OCI-LY7 (cell line): ENCODE data around the gene MLYCD. TPM values are rescaled to one million over a fixed set of nuclear protein-coding genes. Genes with fewer than 3 reads are reported as not detected.

Experiments used
- BruUV-seq: library from RNA; stranded (reverse); fragments of 400-500 nt; replicated peaks from 2 replicates; lab custom pipeline; 2021; lab: Mats Ljungman, UMichigan
- CTCF ChIA-PET: fragments of 300-600 bp; sonication (Branson Sonifier 250); formaldehyde crosslinking; loops from one replicate; lab custom pipeline; 2022; ENCODE audit warnings: antibody characterized with exemption; ENCODE audit not compliant: unreplicated experiment; lab: Charles Lee
- POLR2A ChIA-PET: fragments of 300-600 bp; sonication (Branson Sonifier 250); formaldehyde crosslinking; loops from one replicate; lab custom pipeline; 2022; ENCODE audit warnings: antibody characterized with exemption; lab: Charles Lee
- DNase-seq: peaks from one replicate; pipeline ENCODE4 v3.0.0-alpha.2; 2015; ENCODE audit warnings: low spot score
- H2AFZ ChIP-seq: fragments of 200-600 bp; sonication (generic), shearing (Covaris generic); 2 replicates; pipeline ENCODE4 v1.6.1; 2014; ENCODE audit warnings: mild to moderate bottlenecking, antibody characterized with exemption, low read length, moderate library complexity
- H3K27ac ChIP-seq: fragments of 200-600 bp; sonication (generic); 2 replicates; pipeline ENCODE4 v1.5.1; 2014; ENCODE audit warnings: mixed run types, low read depth, mild to moderate bottlenecking, moderate library complexity, low read length, inconsistent platforms; ENCODE audit not compliant: poor library complexity, severe bottlenecking
- H3K36me3 ChIP-seq: fragments of 200-600 bp; sonication (generic); 2 replicates; pipeline ENCODE4 v1.6.1; 2014; ENCODE audit warnings: mild to moderate bottlenecking, antibody characterized with exemption, low read length, moderate library complexity, mixed read lengths; ENCODE audit not compliant: insufficient read depth
- H3K4me1 ChIP-seq: fragments of 200-600 bp; sonication (generic); 2 replicates; pipeline ENCODE4 v1.5.1; 2014; ENCODE audit warnings: mild to moderate bottlenecking, low read length; ENCODE audit not compliant: insufficient read depth, poor library complexity, severe bottlenecking
- H3K4me2 ChIP-seq: fragments of 200-600 bp; sonication (generic); 2 replicates; pipeline ENCODE4 v1.6.1; 2014; ENCODE audit warnings: mild to moderate bottlenecking, low read length
- H3K4me3 ChIP-seq: fragments of 200-600 bp; sonication (generic); 2 replicates; pipeline ENCODE4 v1.5.1; 2014; ENCODE audit warnings: mild to moderate bottlenecking, low read depth, low read length; ENCODE audit not compliant: poor library complexity, severe bottlenecking
- H3K79me2 ChIP-seq: fragments of 200-600 bp; sonication (generic); 2 replicates; pipeline ENCODE4 v1.6.1; 2016; ENCODE audit warnings: low read depth, mild to moderate bottlenecking, low read length, moderate library complexity, mixed read lengths; ENCODE audit not compliant: insufficient read depth
- H3K9me2 ChIP-seq: fragments of 200-600 bp; sonication (generic); 2 replicates; pipeline ENCODE4 v1.6.1; 2016; ENCODE audit warnings: mild to moderate bottlenecking, low read length, mixed read lengths; ENCODE audit not compliant: insufficient read depth
- H3K9me3 ChIP-seq: fragments of 200-600 bp; sonication (generic); 2 replicates; pipeline ENCODE4 v1.6.1; 2014; ENCODE audit warnings: mild to moderate bottlenecking, mixed run types, low read length, mixed read lengths
- H4K20me1 ChIP-seq: fragments of 200-600 bp; sonication (generic); 2 replicates; pipeline ENCODE4 v1.6.1; 2014; ENCODE audit warnings: mild to moderate bottlenecking, antibody characterized with exemption, low read length, moderate library complexity, mixed read lengths; ENCODE audit not compliant: insufficient read depth
- EZH2phosphoT487 ChIP-seq: fragments of 200-600 bp; sonication (generic); IDR thresholded peaks from 2 replicates; pipeline ENCODE4 v1.6.1; 2018; ENCODE audit warnings: low read depth, borderline replicate concordance, mild to moderate bottlenecking, mixed run types, antibody characterized with exemption, low read length, moderate library complexity, mixed read lengths
- intact Hi-C: fragments of 100-400 bp; cut with micrococcal nuclease; formaldehyde crosslinking; loops from one replicate; pipeline ENCODE4 v1.10.0; 2022; ENCODE audit not compliant: unreplicated experiment
- total RNA-seq, 2 experiments: library from RNA; depleted of rRNA in 1 of 2; stranded (reverse); fragments of >200 nt in 1 of 2; shearing (Covaris generic) in 1 of 2; gene quantifications; 2 replicates each; pipeline ENCODE4 v1.2.3, GENCODE V29; 2014 to 2022
- TF ChIP-seq, protein P1 (sequence below): fragments of 200-600 bp; sonication (generic); conservative IDR thresholded peaks from 2 replicates; pipeline ENCODE4 v1.5.1; 2014; ENCODE audit warnings: mild to moderate bottlenecking, antibody characterized with exemption, low read length, moderate library complexity, mixed read lengths

Gene MLYCD
- total RNA-seq, 2 experiments from 2014 or later = 3.5 to 10.9 TPM

DNA sequence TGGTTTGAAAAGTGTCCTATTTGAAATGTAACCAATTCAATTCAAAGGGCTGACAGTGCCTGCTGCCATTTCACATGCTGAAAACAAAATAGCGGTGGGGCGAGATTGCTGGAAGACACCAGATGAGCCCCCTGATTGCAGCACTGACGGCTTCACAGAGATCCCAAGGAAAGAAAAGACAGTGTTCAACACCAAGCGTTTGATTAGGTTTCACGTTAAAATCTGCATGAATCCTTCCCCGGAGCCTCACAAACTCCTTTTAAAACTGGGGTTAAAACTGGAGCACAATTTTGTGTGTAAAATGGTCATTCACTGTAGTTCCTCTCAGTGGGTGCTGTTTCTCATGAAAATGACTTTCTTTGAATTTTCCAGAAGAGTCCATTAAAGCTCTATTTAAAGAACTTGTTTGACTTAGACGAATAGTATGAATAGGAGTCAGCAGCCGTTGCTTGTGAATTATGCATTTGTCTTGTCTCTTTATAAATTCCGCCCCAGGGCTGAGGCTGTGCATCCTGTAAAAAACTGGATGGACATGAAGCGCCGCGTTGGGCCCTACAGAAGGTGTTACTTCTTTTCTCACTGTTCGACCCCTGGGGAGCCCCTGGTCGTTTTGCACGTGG lies 8.8 kb downstream of the MLYCD start:
- BruUV-seq = no TSS peak
- no peaks in the 10 kb centered on the region for H3K9me2 ChIP-seq
- POLR2A ChIA-PET = no interaction called here
- no peak for DNase-seq
- intact Hi-C loops = no loop called here
- H3K4me2 ChIP-seq = no peak overlapping the region
- H3K9me3 ChIP-seq = no peaks in the 10 kb centered on the region
- H3K36me3 ChIP-seq = peaks cover 20% of the 10 kb centered on the region
- no peak overlapping the region for H3K27ac ChIP-seq
- H3K79me2 ChIP-seq = no peaks in the 10 kb centered on the region
- TF ChIP-seq, protein P1, sequence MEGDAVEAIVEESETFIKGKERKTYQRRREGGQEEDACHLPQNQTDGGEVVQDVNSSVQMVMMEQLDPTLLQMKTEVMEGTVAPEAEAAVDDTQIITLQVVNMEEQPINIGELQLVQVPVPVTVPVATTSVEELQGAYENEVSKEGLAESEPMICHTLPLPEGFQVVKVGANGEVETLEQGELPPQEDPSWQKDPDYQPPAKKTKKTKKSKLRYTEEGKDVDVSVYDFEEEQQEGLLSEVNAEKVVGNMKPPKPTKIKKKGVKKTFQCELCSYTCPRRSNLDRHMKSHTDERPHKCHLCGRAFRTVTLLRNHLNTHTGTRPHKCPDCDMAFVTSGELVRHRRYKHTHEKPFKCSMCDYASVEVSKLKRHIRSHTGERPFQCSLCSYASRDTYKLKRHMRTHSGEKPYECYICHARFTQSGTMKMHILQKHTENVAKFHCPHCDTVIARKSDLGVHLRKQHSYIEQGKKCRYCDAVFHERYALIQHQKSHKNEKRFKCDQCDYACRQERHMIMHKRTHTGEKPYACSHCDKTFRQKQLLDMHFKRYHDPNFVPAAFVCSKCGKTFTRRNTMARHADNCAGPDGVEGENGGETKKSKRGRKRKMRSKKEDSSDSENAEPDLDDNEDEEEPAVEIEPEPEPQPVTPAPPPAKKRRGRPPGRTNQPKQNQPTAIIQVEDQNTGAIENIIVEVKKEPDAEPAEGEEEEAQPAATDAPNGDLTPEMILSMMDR = no peak
- no peak for TF ChIP-seq EZH2phosphoT487
- no peaks in the 10 kb centered on the region for H4K20me1 ChIP-seq
- CTCF ChIA-PET = no interaction called here
- H2AFZ ChIP-seq = no peak overlapping the region
- no peaks in the 10 kb centered on the region for H3K4me1 ChIP-seq
- no peak overlapping the region for H3K4me3 ChIP-seq

DNA sequence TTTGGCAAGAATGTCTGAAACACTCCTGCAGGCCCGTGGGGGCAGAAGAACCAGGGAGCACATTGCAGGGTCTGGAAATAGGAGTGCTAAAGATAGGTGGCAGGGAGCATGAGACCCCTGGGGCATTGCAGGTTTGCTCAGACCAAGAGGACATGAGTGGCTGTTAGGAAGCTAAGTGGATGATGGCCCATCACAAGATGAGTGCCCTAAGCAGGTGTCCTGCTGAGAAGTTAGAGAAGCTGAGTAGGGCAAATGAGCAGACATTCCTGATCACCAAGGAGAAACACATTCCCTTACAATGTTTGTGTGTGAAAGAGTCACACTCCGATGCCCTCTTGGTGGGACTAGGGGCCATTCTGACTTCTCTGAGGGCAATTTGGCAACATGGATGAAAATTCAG lies 9.9 kb downstream of the MLYCD start:
- intact Hi-C loops = no loop called here
- H3K4me1 ChIP-seq = no peaks in the 10 kb centered on the region
- no peak overlapping the region for H3K27ac ChIP-seq
- H3K4me2 ChIP-seq = no peak overlapping the region
- no peak overlapping the region for H3K4me3 ChIP-seq
- POLR2A ChIA-PET = no interaction called here
- peaks cover 24% of the 10 kb centered on the region for H3K36me3 ChIP-seq
- no peaks in the 10 kb centered on the region for H3K9me3 ChIP-seq
- no peaks in the 10 kb centered on the region for H4K20me1 ChIP-seq
- TF ChIP-seq EZH2phosphoT487 = no peak
- H3K79me2 ChIP-seq = no peaks in the 10 kb centered on the region
- H2AFZ ChIP-seq = no peak overlapping the region
- BruUV-seq = no TSS peak
- CTCF ChIA-PET = no interaction called here
- DNase-seq = no peak
- H3K9me2 ChIP-seq = no peaks in the 10 kb centered on the region

DNA sequence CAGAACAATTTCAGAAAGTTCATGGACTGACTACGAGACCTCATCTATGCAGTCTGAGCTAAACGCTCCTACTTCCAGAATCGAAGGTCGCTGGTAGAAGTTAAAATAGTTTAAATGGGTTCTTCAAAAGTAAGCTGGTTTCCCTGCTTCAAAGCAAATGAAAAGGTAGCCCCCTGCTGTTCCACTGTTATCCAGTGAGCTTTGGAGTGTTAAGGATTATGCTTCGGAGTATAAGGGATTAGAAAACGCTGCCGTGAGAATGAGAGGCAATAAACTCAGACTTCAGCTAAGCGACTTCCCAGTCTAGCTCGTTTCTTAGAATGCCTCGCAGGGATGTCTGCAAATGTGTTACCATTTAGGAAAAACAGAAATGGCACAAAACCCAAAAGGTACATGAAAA lies 12.4 kb downstream of the MLYCD start:
- Histone ChIP-seq H3K27ac (no peak overlapping the region), H2AFZ (no peak overlapping the region), H3K36me3 (peaks cover 39% of the 10 kb centered on the region), H4K20me1 (no peaks in the 10 kb centered on the region), H3K4me2 (no peak overlapping the region), H3K4me1 (no peaks in the 10 kb centered on the region), H3K9me3 (no peaks in the 10 kb centered on the region), H3K9me2 (no peaks in the 10 kb centered on the region), H3K79me2 (no peaks in the 10 kb centered on the region), H3K4me3 (no peak overlapping the region)
- no peak for DNase-seq
- BruUV-seq = no TSS peak
- CTCF ChIA-PET = no interaction called here
- intact Hi-C loops = no loop called here
- POLR2A ChIA-PET = no interaction called here
- no peak for TF ChIP-seq EZH2phosphoT487
- TF ChIP-seq, protein P1 = no peak
